Activated CD4-positive, CD25-positive, alpha-beta regulatory T cell treated with anti-CD3 and anti-CD28 coated beads, Interleukin-2, amount 50 U/mL, for 24 hours (primary cell): ENCODE measurements around the gene DBNDD1.
"Not testable (repeated sequence)": the region's sequence is repeated elsewhere in the genome, so short reads cannot be mapped to it uniquely, and the experiment has no call there.

Experiments
- ATAC-seq, 2 donors: fragments of 150-1000 bp; cut with Tn5 transposase; one replicate each; pipeline ENCODE4 v1.10.0; 2021; ENCODE audit warnings: mild to moderate bottlenecking in 1 of 2, moderate library complexity in 1 of 2

Gene DBNDD1

GRCh38 chr16:90010676-90011507 is 8.4 kb downstream of the DBNDD1 start:
- no peak for ATAC-seq

- ATAC-seq, result peak in 1 of 2 donors; percentile 5
Measured at GRCh38 chr16:90009172-90009899, 9.9 kb downstream of the DBNDD1 start.

- peak; percentile 97 to 99 for ATAC-seq
Measured at GRCh38 chr16:90008708-90009145, 10.5 kb downstream of the DBNDD1 start.

- ATAC-seq, result not testable (repeated sequence)
Measured at GRCh38 chr16:90007635-90008234, 11.5 kb downstream of the DBNDD1 start.

- no peak for ATAC-seq
Measured at GRCh38 chr16:90007015-90007414, 12.2 kb downstream of the DBNDD1 start.

GRCh38 chr16:90005956-90006663 is 13.1 kb downstream of the DBNDD1 start:
- no peak for ATAC-seq

- ATAC-seq, result no peak
Measured at GRCh38 chr16:90004577-90004976, 14.7 kb downstream of the DBNDD1 start.

GRCh38 chr16:90002759-90003158 is 16.5 kb downstream of the DBNDD1 start:
- ATAC-seq, result no peak

GRCh38 chr16:90001761-90002503 is 17.3 kb downstream of the DBNDD1 start:
- no peak for ATAC-seq

GRCh38 chr16:90000733-90001427 is 18.4 kb downstream of the DBNDD1 start:
- no peak for ATAC-seq

GRCh38 chr16:89999831-90000574 is 19.3 kb downstream of the DBNDD1 start:
- ATAC-seq, result no peak

GRCh38 chr16:89996178-89996489 is 23.1 kb downstream of the DBNDD1 start:
- ATAC-seq, result no peak

- peak; percentile 42 to 48 for ATAC-seq
Measured at GRCh38 chr16:89995475-89996177, 23.6 kb downstream of the DBNDD1 start.

GRCh38 chr16:89994721-89995474 is 24.4 kb downstream of the DBNDD1 start:
- ATAC-seq, result peak; percentile 64 to 66

- ATAC-seq, result no peak
Measured at GRCh38 chr16:89994389-89994720, 24.9 kb downstream of the DBNDD1 start.

GRCh38 chr16:89993971-89994370 is 25.3 kb downstream of the DBNDD1 start:
- no peak for ATAC-seq

GRCh38 chr16:89993377-89993776 is 25.9 kb downstream of the DBNDD1 start:
- no peak for ATAC-seq

- no peak for ATAC-seq
Measured at GRCh38 chr16:89990799-89991198, 28.5 kb downstream of the DBNDD1 start.

- ATAC-seq, result no peak
Measured at GRCh38 chr16:89988951-89989350, 30.3 kb downstream of the DBNDD1 start.

- no peak for ATAC-seq
Measured at GRCh38 chr16:89987169-89987568, 32.1 kb downstream of the DBNDD1 start.
